IMR-90 (cell line): ENCODE measurements around the gene KCNH4. TPM values are rescaled to one million over a fixed set of nuclear protein-coding genes. Genes with fewer than 3 reads are reported as not detected.

Experiments used
- ATAC-seq: fragments of 200-7000 bp; cut with Tn5 transposase; 2 replicates; pipeline ENCODE4 v1.9.1; 2020; ENCODE audit warnings: low read depth, mild to moderate bottlenecking, moderate library complexity
- BruUV-seq: library from RNA; stranded (reverse); fragments of 400-500 nt; replicated peaks from 2 replicates; lab custom pipeline; 2021; lab: Mats Ljungman, UMichigan
- CTCF ChIA-PET: fragments of 300-600 bp; formaldehyde crosslinking; extraction: SDS; loops from one replicate; lab custom pipeline; 2021; ENCODE audit warnings: antibody characterized with exemption; lab: Yijun Ruan, JAX
- POLR2A ChIA-PET: fragments of 300-600 bp; sonication (Branson Sonifier 250); formaldehyde crosslinking; loops from one replicate; lab custom pipeline; 2022; ENCODE audit warnings: antibody characterized with exemption; ENCODE audit not compliant: unreplicated experiment; lab: Charles Lee
- DNase-seq: peaks from one replicate; pipeline ENCODE4 v3.0.0; 2013
- H2AFZ ChIP-seq: replicated peaks from 2 replicates; pipeline ENCODE3; 2013; ENCODE audit warnings: low read length, mild to moderate bottlenecking; ENCODE audit not compliant: poor library complexity
- H2AK5ac ChIP-seq: 2 replicates; pipeline ENCODE4 v1.6.1; 2013; ENCODE audit warnings: low read depth, low read length, inconsistent platforms
- H2AK9ac ChIP-seq: replicated peaks from 2 replicates; pipeline ENCODE3; 2013; ENCODE audit warnings: mild to moderate bottlenecking, low read depth, low read length, moderate library complexity; ENCODE audit not compliant: poor library complexity
- H2BK120ac ChIP-seq: 2 replicates; pipeline ENCODE4 v1.6.1; 2013; ENCODE audit warnings: low read depth, low read length, inconsistent platforms
- H2BK15ac ChIP-seq: 3 replicates; pipeline ENCODE4 v1.6.1; 2013; ENCODE audit warnings: low read depth, low read length, inconsistent platforms
- H2BK20ac ChIP-seq: 2 replicates; pipeline ENCODE4 v1.6.1; 2013; ENCODE audit warnings: low read depth, mild to moderate bottlenecking, inconsistent platforms, low read length, moderate library complexity
- H2BK5ac ChIP-seq: 2 replicates; pipeline ENCODE4 v1.6.1; 2013; ENCODE audit warnings: mild to moderate bottlenecking, low read depth, low read length, inconsistent platforms; ENCODE audit not compliant: poor library complexity, severe bottlenecking
- H3K14ac ChIP-seq: replicated peaks from 2 replicates; pipeline ENCODE4 v1.6.1; 2013; ENCODE audit warnings: low read depth, low read length, inconsistent platforms
- H3K18ac ChIP-seq: 2 replicates; pipeline ENCODE4 v1.6.1; 2013; ENCODE audit warnings: low read depth, low read length, control low read depth
- H3K23ac ChIP-seq: 2 replicates; pipeline ENCODE4 v1.6.1; 2013; ENCODE audit warnings: low read depth, low read length, inconsistent platforms
- H3K27ac ChIP-seq: 2 replicates; pipeline ENCODE4 v1.5.1; 2013; ENCODE audit warnings: mild to moderate bottlenecking, control low read depth, low read length; ENCODE audit not compliant: insufficient read depth
- H3K27me3 ChIP-seq: 2 replicates; pipeline ENCODE4 v1.6.1; 2013; ENCODE audit warnings: low read length; ENCODE audit not compliant: control insufficient read depth, insufficient read depth
- H3K36me3 ChIP-seq: 2 replicates; pipeline ENCODE4 v1.6.1; 2013; ENCODE audit warnings: low read length, mixed read lengths; ENCODE audit not compliant: control insufficient read depth, insufficient read depth
- H3K4ac ChIP-seq: 2 replicates; pipeline ENCODE4 v1.6.1; 2013; ENCODE audit warnings: low read depth, low read length, inconsistent platforms
- H3K4me1 ChIP-seq: 2 replicates; pipeline ENCODE4 v1.6.1; 2013; ENCODE audit warnings: low read length, mixed read lengths; ENCODE audit not compliant: control insufficient read depth, insufficient read depth
- H3K4me2 ChIP-seq: 2 replicates; pipeline ENCODE4 v1.6.1; 2013; ENCODE audit warnings: low read depth, mild to moderate bottlenecking, control low read depth, low read length, moderate library complexity
- H3K4me3 ChIP-seq: 2 replicates; pipeline ENCODE4 v1.5.1; 2013; ENCODE audit warnings: low read depth, mild to moderate bottlenecking, control low read depth, low read length, moderate library complexity; ENCODE audit not compliant: insufficient read depth
- H3K56ac ChIP-seq: 2 replicates; pipeline ENCODE4 v1.6.1; 2013; ENCODE audit warnings: low read length, inconsistent platforms; ENCODE audit not compliant: insufficient read depth; ENCODE audit errors: extremely low read depth
- H3K79me1 ChIP-seq, 2 experiments: 2 replicates each; pipeline ENCODE4 v1.6.1; 2013; ENCODE audit warnings: low read length in 2 of 2, inconsistent platforms in 1 of 2, low read depth in 1 of 2
- H3K9ac ChIP-seq: 2 replicates; pipeline ENCODE4 v1.6.1; 2013; ENCODE audit warnings: low read depth, low read length, control low read depth
- H3K9me1 ChIP-seq: 2 replicates; pipeline ENCODE4 v1.6.1; 2013; ENCODE audit warnings: low read length, inconsistent platforms; ENCODE audit not compliant: insufficient read depth
- H3K9me3 ChIP-seq: 2 replicates; pipeline ENCODE4 v1.6.1; 2013; ENCODE audit warnings: low read length; ENCODE audit not compliant: control insufficient read depth, insufficient read depth
- H4K20me1 ChIP-seq: 2 replicates; pipeline ENCODE4 v1.6.1; 2013; ENCODE audit warnings: low read length, inconsistent platforms; ENCODE audit not compliant: insufficient read depth
- H4K5ac ChIP-seq: 2 replicates; pipeline ENCODE4 v1.6.1; 2013; ENCODE audit warnings: mild to moderate bottlenecking, low read depth, low read length, control low read depth
- H4K8ac ChIP-seq, 2 experiments: 2 replicates each; pipeline ENCODE4 v1.6.1; 2013; ENCODE audit warnings: low read depth in 2 of 2, low read length in 2 of 2, control low read depth in 1 of 2, inconsistent platforms in 1 of 2
- H4K91ac ChIP-seq: 2 replicates; pipeline ENCODE4 v1.6.1; 2013; ENCODE audit warnings: low read depth, low read length, inconsistent platforms; ENCODE audit not compliant: insufficient read depth
- BHLHE40 ChIP-seq: fragments of 150-350 bp; IDR thresholded peaks from 2 replicates; pipeline ENCODE4 v1.6.1; 2016; ENCODE audit warnings: mild to moderate bottlenecking, low read depth, low read length
- CEBPB ChIP-seq: IDR thresholded peaks from 2 replicates; pipeline ENCODE4 v1.6.1; 2012; ENCODE audit warnings: low read depth, low read length, improper control_type of control experiment
- CTCF ChIP-seq: conservative IDR thresholded peaks from 2 replicates; pipeline ENCODE4 v1.5.1; 2012; ENCODE audit warnings: mild to moderate bottlenecking, low read depth, low read length, improper control_type of control experiment
- ELK1 ChIP-seq: fragments of 150-350 bp; IDR thresholded peaks from 2 replicates; pipeline ENCODE4 v1.6.1; 2016; ENCODE audit warnings: low read depth, mild to moderate bottlenecking, low read length, moderate library complexity, borderline replicate concordance
- MAFK ChIP-seq: IDR thresholded peaks from 2 replicates; pipeline ENCODE4 v1.6.1; 2012; ENCODE audit warnings: low read depth, low read length, improper control_type of control experiment
- MAZ ChIP-seq: IDR thresholded peaks from 2 replicates; pipeline ENCODE4 v1.6.1; 2012; ENCODE audit warnings: low read depth, mild to moderate bottlenecking, low read length, improper control_type of control experiment, moderate library complexity, borderline replicate concordance
- NFE2L2 ChIP-seq: fragments of 150-350 bp; IDR thresholded peaks from 2 replicates; pipeline ENCODE4 v1.6.1; 2016; ENCODE audit warnings: low read depth, mild to moderate bottlenecking, low read length
- POLR2A ChIP-seq: IDR thresholded peaks from 2 replicates; pipeline ENCODE4 v1.6.1; 2012; ENCODE audit warnings: mild to moderate bottlenecking, low read depth, low read length
- RCOR1 ChIP-seq: IDR thresholded peaks from 2 replicates; pipeline ENCODE4 v1.6.1; 2012; ENCODE audit warnings: mild to moderate bottlenecking, low read length, improper control_type of control experiment; ENCODE audit not compliant: insufficient replicate concordance
- RFX5 ChIP-seq: IDR thresholded peaks from 2 replicates; pipeline ENCODE4 v1.8.0; 2012; ENCODE audit warnings: low read depth, mild to moderate bottlenecking, low read length, moderate library complexity
- USF2 ChIP-seq: fragments of 150-350 bp; IDR thresholded peaks from 2 replicates; pipeline ENCODE4 v1.6.1; 2017; ENCODE audit warnings: mild to moderate bottlenecking, antibody characterized with exemption, low read length, low read depth
- WGBS, 2 experiments: methylation state at CpG; one replicate each; pipeline versions ENCODE4 v1.1.5 to v1.1.7; 2013; ENCODE audit warnings: missing lambda C conversion rate in 2 of 2; ENCODE audit not compliant: insufficient read length in 1 of 2; ENCODE audit errors: extremely low coverage in 2 of 2; 5-methylcytosine and 5-hydroxymethylcytosine counted together
- dilution Hi-C: fragments of 300-500 bp; cut with HindIII; formaldehyde crosslinking; loops from one replicate; pipeline ENCODE4 v1.14.3; 2018; ENCODE audit warnings: low sequenced_read_pairs; ENCODE audit not compliant: unreplicated experiment
- in situ Hi-C: fragments of 300-500 bp; cut with MboI; formaldehyde crosslinking; loops from 3 replicates; pipeline ENCODE4 v1.14.3; 2019; ENCODE audit warnings: low sequenced_read_pairs, inconsistent platforms, mixed read lengths
- intact Hi-C: fragments of 100-400 bp; cut with micrococcal nuclease; formaldehyde crosslinking; loops from 2 replicates; pipeline ENCODE4 v1.10.0; 2022
- polyA plus RNA-seq, 3 experiments: library from polyadenylated mRNA; depleted of rRNA; stranded (reverse); fragments of >200 nt; gene quantifications; 2 replicates each; pipeline ENCODE4 v1.2.3, GENCODE V29; 2012; ENCODE audit warnings: low replicate concordance in 1 of 3
- total RNA-seq: library from RNA; depleted of rRNA; stranded (reverse); fragments of >200 nt; gene quantifications from 2 replicates; pipeline ENCODE4 v1.2.3, GENCODE V29; 2012

The KCNH4 gene
- total and polyA plus RNA-seq, 2 of the 4 experiments (the other 2 are of a cell fraction), result 0.03 TPM; not detected in 1

- Histone ChIP-seq H4K8ac (no peak overlapping the region), H3K9me3 (no peaks in the 10 kb centered on the region), H3K14ac (no peak overlapping the region), H2AK5ac (no peak overlapping the region), H3K4ac (no peak overlapping the region), H4K91ac (no peak overlapping the region), H3K27ac (no peak overlapping the region), H2BK120ac (no peak overlapping the region), H2AK9ac (no peak overlapping the region), H3K9me1 (no peaks in the 10 kb centered on the region), H3K9ac (no peak overlapping the region), H2BK15ac (no peak overlapping the region), H3K18ac (no peak overlapping the region), H3K79me1 (no peaks in the 10 kb centered on the region), H3K56ac (no peak overlapping the region), H3K4me3 (no peak overlapping the region), H2BK5ac (no peak overlapping the region), H4K5ac (no peak overlapping the region), H3K23ac (no peak overlapping the region), H3K36me3 (no peaks in the 10 kb centered on the region), H3K4me1 (peaks cover 9% of the 10 kb centered on the region), H3K27me3 (peaks cover 46% of the 10 kb centered on the region), H2BK20ac (no peak overlapping the region), H2AFZ (peak overlapping the region; percentile 70), H4K20me1 (0 out of 2 replicates have a peak, but pooled peaks cover 2% of the 10 kb centered on the region), H3K4me2 (no peak overlapping the region; the same call in 1 of the 2 replicates)
- TF ChIP-seq MAZ, result peak; percentile 66; the same call in 1 of the 2 replicates
- no peak for TF ChIP-seq BHLHE40
- no peak for TF ChIP-seq NFE2L2
- TF ChIP-seq ELK1, result no peak
- TF ChIP-seq USF2, result no peak
- peak; percentile 37 for TF ChIP-seq RCOR1
- no peak for TF ChIP-seq MAFK
- TF ChIP-seq CEBPB, result no peak
- TF ChIP-seq POLR2A, result no peak
- TF ChIP-seq CTCF, result no peak
- TF ChIP-seq RFX5, result no peak
- WGBS, 2 experiments, result no CpG with 5 or more reads among the region's 20 CpGs
- ATAC-seq (no peak), DNase-seq (peak; percentile 30)
- in situ Hi-C loops, result no loop called here
- ChIA-PET POLR2A (no interaction called here), CTCF (no interaction called here)
- no TSS peak for BruUV-seq
- dilution Hi-C loops, result no loop called here
- intact Hi-C loops, result no loop called here
Measured at GRCh38 chr17:42179911-42180410, 981 bp downstream of the KCNH4 start.
